ENCODE measurements around the gene ERMP1. TPM values are rescaled to one million over a fixed set of nuclear protein-coding genes. Genes with fewer than 3 reads are reported as not detected.
A peak's percentile ranks its signal among the peaks of the same experiment; 100 is the strongest.
"Not testable (repeated sequence)": the region's sequence is repeated elsewhere in the genome, so short reads cannot be mapped to it uniquely, and the experiment has no call there.

Gene ERMP1
- total RNA-seq, 1 experiment from 2014 or later, result 14.2 TPM

GRCh38 chr9:5779705-5780218, 53.2 kb downstream of the ERMP1 start:
- DNase-seq (ENCODE audit: low read depth), result not testable (repeated sequence)

GRCh38 chr9:5778805-5779204, 54.1 kb downstream of the ERMP1 start:
- no peak for DNase-seq (ENCODE audit: low read depth)

GRCh38 chr9:5773324-5773999, 59.5 kb downstream of the ERMP1 start:
- peak; percentile 8 for DNase-seq (ENCODE audit: low read depth)

- peak; percentile 5 for DNase-seq (ENCODE audit: low read depth)
Observed at GRCh38 chr9:5767968-5768932, 64.7 kb downstream of the ERMP1 start.

GRCh38 chr9:5764130-5764868, 68.6 kb downstream of the ERMP1 start:
- no peak for DNase-seq (ENCODE audit: low read depth)

- DNase-seq (ENCODE audit: low read depth), result peak; percentile 7
Observed at GRCh38 chr9:5762421-5762820, 70.5 kb downstream of the ERMP1 start.

- no peak for DNase-seq (ENCODE audit: low read depth)
Observed at GRCh38 chr9:5760338-5760737, 72.6 kb downstream of the ERMP1 start.

- no peak for DNase-seq (ENCODE audit: low read depth)
Observed at GRCh38 chr9:5756633-5757032, 76.3 kb downstream of the ERMP1 start.

GRCh38 chr9:5750569-5750968, 82.3 kb downstream of the ERMP1 start:
- DNase-seq (ENCODE audit: low read depth), result no peak

- DNase-seq (ENCODE audit: low read depth), result no peak
Observed at GRCh38 chr9:5749306-5749705, 83.6 kb downstream of the ERMP1 start.

- DNase-seq (ENCODE audit: low read depth), result no peak
Observed at GRCh38 chr9:5748438-5748837, 84.5 kb downstream of the ERMP1 start.

- DNase-seq (ENCODE audit: low read depth), result no peak
Observed at GRCh38 chr9:5743109-5743508, 89.8 kb downstream of the ERMP1 start.

GRCh38 chr9:5736563-5737346, 96.2 kb downstream of the ERMP1 start:
- no peak for DNase-seq (ENCODE audit: low read depth)

GRCh38 chr9:5735072-5735471, 97.8 kb downstream of the ERMP1 start:
- DNase-seq (ENCODE audit: low read depth), result no peak

Other genes with a start within 250 kb of the ERMP1 start
- 27.0 and 33.4 TPM in 2 replicates for gene RIC1, start 204.0 kb downstream of the ERMP1 start, total RNA-seq (2014; rRNA removed; shearing (Covaris generic))
- not detected in 2 replicates for gene MLANA, start 57.8 kb upstream of the ERMP1 start, total RNA-seq (2014; rRNA removed; shearing (Covaris generic))
- 33.1 and 39.2 TPM in 2 replicates for gene RANBP6, start 182.5 kb upstream of the ERMP1 start, total RNA-seq (2014; rRNA removed; shearing (Covaris generic))